Measurements from ENCODE around the gene OAS1. TPM values are rescaled to one million over a fixed set of nuclear protein-coding genes. Genes with fewer than 3 reads are reported as not detected.

OAS1 gene
- total RNA-seq: 45.7 and 48.3 TPM in 2 replicates
- total RNA-seq (2013): 69.5 TPM
- polyA plus RNA-seq: 39.8 and 70.2 TPM in 2 replicates
- polyA minus RNA-seq: 59.2 and 66.5 TPM in 2 replicates

GRCh38 chr12:112906712-112907414 is at the start of gene OAS1:
Gene OAS1, plus strand, starts transcription at chr12:112906962. Its CDS starts 78 bp downstream, at chr12:112907040.
- Histone ChIP-seq H4K20me1 (ENCODE audit: control insufficient read depth, insufficient read depth, low read length, poor library complexity, severe bottlenecking) (peaks cover 20% of the 10 kb centered on the region), H3K27me3 (replicated peaks in 1 of 4; ENCODE audit: control extremely low read depth in 1 of 4, control insufficient read depth in 3 of 4, insufficient read depth in 4 of 4, low read length in 3 of 4) (no peaks in the 10 kb centered on the region), H3K36me3 (replicated peaks in 1 of 2; ENCODE audit: control extremely low read depth in 1 of 2, control insufficient read depth in 1 of 2, extremely low read depth in 1 of 2, insufficient read depth in 2 of 2, low read length in 1 of 2) (peaks cover 0 to 31% of the 10 kb centered on the region in 2 experiments), H3K4me3 (ENCODE audit: control extremely low read depth in 1 of 5, extremely low read depth in 1 of 5, insufficient read depth in 1 of 5, low read depth in 2 of 5, low read length in 4 of 5) (peak within 1 kb of the TSS; percentile 47 to 90 (median 71)), H2AFZ (ENCODE audit: insufficient read depth, low read depth, low read length, poor library complexity, severe bottlenecking) (peak within 1 kb of the TSS; percentile 55), H3K9ac (ENCODE audit: low read length) (peak within 1 kb of the TSS; percentile 82), H3K4me1 (ENCODE audit: control insufficient read depth in 2 of 2, insufficient read depth in 2 of 2, low read length in 2 of 2) (peaks cover 45 to 75% of the 10 kb centered on the region in 2 donors), H3K4me2 (replicated peaks; ENCODE audit: low read depth, low read length, poor library complexity, severe bottlenecking) (peak within 1 kb of the TSS; percentile 82), H3K79me2 (ENCODE audit: control insufficient read depth, insufficient read depth, low read length) (peaks cover 38% of the 10 kb centered on the region), H3K27ac (ENCODE audit: low read length in 2 of 2) (peak within 1 kb of the TSS; percentile 79 to 83), H3K9me3 (ENCODE audit: control extremely low read depth in 1 of 3, control insufficient read depth in 2 of 3, insufficient read depth in 1 of 3, low read length in 2 of 3) (peaks cover 0 to 1% (median 0%) of the 10 kb centered on the region in 3 donors)
- POLR2A ChIA-PET: interaction anchor here (0.7 to 1.6 kb wide), 3 partner anchors 10 to 71 kb away, joined by 3 to 4 read pairs (median 4); no protein-coding TSS in a partner anchor
- Mint-ChIP-seq H3K27ac (peak within 1 kb of the TSS; percentile 95), H3K9me3 (ENCODE audit: insufficient read depth) (no peaks in the 10 kb centered on the region), H3K27me3 (no peaks in the 10 kb centered on the region), H3K4me1 (peaks cover 89% of the 10 kb centered on the region), H3K4me3 (peak within 1 kb of the TSS; percentile 95)
- TF ChIP-seq EZH2 (IDR thresholded peaks at IDR 0.05; ENCODE audit: borderline replicate concordance, insufficient read depth, low read depth, low read length, poor library complexity, severe bottlenecking): no peak
- no peak for TF ChIP-seq CTCF (IDR thresholded peaks at IDR 0.05)
- CTCF ChIA-PET: interaction anchor here (0.7 to 3.2 kb wide), 12 partner anchors 12 to 267 kb away, joined by 3 to 15 read pairs (median 4); partner anchors contain the start of genes OAS2 and OAS3
- WGBS (ENCODE audit: insufficient coverage): 0% methylated on average over 1 of the region's 4 CpGs
- DNase-seq (peak; percentile 79), ATAC-seq (ENCODE audit: low read depth) (peak; percentile 73)
- intact Hi-C loops (cut with micrococcal nuclease): loop anchor here (1.0 to 10.0 kb wide), 4 partner anchors 20 to 248 kb away; partner anchors contain the start of gene OAS3

GRCh38 chr12:112859291-112859690 is 47.5 kb upstream of the OAS1 start:
- Histone ChIP-seq H3K9me3 (ENCODE audit: control extremely low read depth in 1 of 3, control insufficient read depth in 2 of 3, insufficient read depth in 1 of 3, low read length in 2 of 3) (no peaks in the 10 kb centered on the region), H2AFZ (ENCODE audit: insufficient read depth, low read depth, low read length, poor library complexity, severe bottlenecking) (no peak overlapping the region), H3K4me2 (replicated peaks; ENCODE audit: low read depth, low read length, poor library complexity, severe bottlenecking) (no peak overlapping the region), H3K79me2 (ENCODE audit: control insufficient read depth, insufficient read depth, low read length) (no peaks in the 10 kb centered on the region), H3K4me1 (ENCODE audit: control insufficient read depth in 2 of 2, insufficient read depth in 2 of 2, low read length in 2 of 2) (no peaks in the 10 kb centered on the region), H3K9ac (ENCODE audit: low read length) (no peak overlapping the region), H3K27ac (ENCODE audit: low read length in 2 of 2) (no peak overlapping the region), H3K4me3 (ENCODE audit: control extremely low read depth in 1 of 5, extremely low read depth in 1 of 5, insufficient read depth in 1 of 5, low read depth in 2 of 5, low read length in 4 of 5) (no peak overlapping the region), H3K27me3 (replicated peaks in 1 of 4; ENCODE audit: control extremely low read depth in 1 of 4, control insufficient read depth in 3 of 4, insufficient read depth in 4 of 4, low read length in 3 of 4) (peaks cover 0 to 36% (median 10%) of the 10 kb centered on the region in 4 experiments), H3K36me3 (replicated peaks in 1 of 2; ENCODE audit: control extremely low read depth in 1 of 2, control insufficient read depth in 1 of 2, extremely low read depth in 1 of 2, insufficient read depth in 2 of 2, low read length in 1 of 2) (no peaks in the 10 kb centered on the region), H4K20me1 (ENCODE audit: control insufficient read depth, insufficient read depth, low read length, poor library complexity, severe bottlenecking) (no peaks in the 10 kb centered on the region)
- peaks cover 46% of the 10 kb centered on the region for H3K27me3 Mint-ChIP-seq
- H3K4me3 Mint-ChIP-seq: no peak overlapping the region
- H3K27ac Mint-ChIP-seq: no peak overlapping the region
- POLR2A ChIA-PET: no interaction called here
- no CpG with 5 or more reads among the region's 3 CpGs for WGBS (ENCODE audit: insufficient coverage)
- ATAC-seq (ENCODE audit: low read depth) (no peak), DNase-seq (no peak)
- H3K4me1 Mint-ChIP-seq: peaks cover under 1% of the 10 kb centered on the region
- no peaks in the 10 kb centered on the region for H3K9me3 Mint-ChIP-seq (ENCODE audit: insufficient read depth)
- intact Hi-C loops (cut with micrococcal nuclease): no loop called here
- CTCF ChIA-PET: no interaction called here
- TF ChIP-seq EZH2 (IDR thresholded peaks at IDR 0.05; ENCODE audit: borderline replicate concordance, insufficient read depth, low read depth, low read length, poor library complexity, severe bottlenecking) (no peak), CTCF (IDR thresholded peaks at IDR 0.05) (no peak)
